Common myeloid progenitor, CD34-positive (primary cell): ENCODE measurements around the gene AEBP1.

Source experiments
- CTCF ChIA-PET: fragments of 350-600 bp; sonication (Branson Sonifier 250); formaldehyde crosslinking; loops from one replicate; lab custom pipeline; 2021; ENCODE audit warnings: antibody characterized with exemption; lab: Charles Lee
- POLR2A ChIA-PET: fragments of 350-600 bp; sonication (Branson Sonifier 250); formaldehyde crosslinking; loops from one replicate; lab custom pipeline; 2021; ENCODE audit warnings: antibody characterized with exemption; lab: Charles Lee
- DNase-seq, 3 donors: peaks; one replicate each; pipeline versions ENCODE4 v3.0.0 to v3.0.0-alpha.2; 2013
- H3K27ac ChIP-seq, 2 experiments: 1 replicate in 1 of 2; 2 replicates in 1 of 2; pipeline ENCODE4 v1.7.0; 2013; ENCODE audit warnings: inconsistent platforms in 2 of 2, low read length in 2 of 2, mild to moderate bottlenecking in 2 of 2, low read depth in 1 of 2, moderate library complexity in 1 of 2; ENCODE audit not compliant: severe bottlenecking in 2 of 2, insufficient read depth in 1 of 2, poor library complexity in 1 of 2
- H3K27me3 ChIP-seq, 5 experiments: replicated peaks in 2 of 5; 1 replicate in 3 of 5; 2 replicates in 2 of 5; pipeline versions ENCODE4 v1.6.1 to v1.7.0; 2013; ENCODE audit warnings: low read length in 4 of 5, mild to moderate bottlenecking in 2 of 5, moderate library complexity in 2 of 5, inconsistent platforms in 1 of 5; ENCODE audit not compliant: insufficient read depth in 5 of 5, control insufficient read depth in 4 of 5
- H3K36me3 ChIP-seq, 4 experiments: 1 replicate in 2 of 4; 2 replicates in 2 of 4; pipeline versions ENCODE4 v1.6.1 to v1.7.0; 2013; ENCODE audit warnings: low read length in 3 of 4, control low read depth in 1 of 4, mild to moderate bottlenecking in 1 of 4; ENCODE audit not compliant: control insufficient read depth in 4 of 4, insufficient read depth in 4 of 4
- H3K4me1 ChIP-seq, 4 experiments: 1 replicate in 3 of 4; 2 replicates in 1 of 4; pipeline versions ENCODE4 v1.6.1 to v1.7.1; 2013; ENCODE audit warnings: low read length in 3 of 4, mild to moderate bottlenecking in 3 of 4, control low read depth in 1 of 4, inconsistent platforms in 1 of 4, moderate library complexity in 1 of 4; ENCODE audit not compliant: control insufficient read depth in 4 of 4, insufficient read depth in 4 of 4; ENCODE audit errors: control extremely low read depth in 1 of 4
- H3K4me3 ChIP-seq, 7 experiments: 1 replicate in 4 of 7; 2 replicates in 3 of 7; pipeline versions ENCODE4 v1.5.1 to v1.7.0; 2013; ENCODE audit warnings: mild to moderate bottlenecking in 7 of 7, low read length in 6 of 7, moderate library complexity in 6 of 7, inconsistent platforms in 2 of 7, low read depth in 2 of 7, control low read depth in 1 of 7; ENCODE audit not compliant: insufficient read depth in 4 of 7, control insufficient read depth in 1 of 7; ENCODE audit errors: extremely low read depth in 1 of 7
- H3K9me3 ChIP-seq, 5 experiments: 1 replicate in 4 of 5; 2 replicates in 1 of 5; pipeline versions ENCODE4 v1.6.1 to v1.7.1; 2013; ENCODE audit warnings: low read length in 4 of 5, mild to moderate bottlenecking in 2 of 5, inconsistent platforms in 1 of 5, low read depth in 1 of 5, moderate library complexity in 1 of 5; ENCODE audit not compliant: control insufficient read depth in 4 of 5, insufficient read depth in 2 of 5; ENCODE audit errors: control extremely low read depth in 1 of 5
- WGBS: methylation state at CpG from one replicate; pipeline ENCODE4 v1.1.5; 2013; ENCODE audit not compliant: insufficient coverage; 5-methylcytosine and 5-hydroxymethylcytosine counted together

The AEBP1 gene

DNA sequence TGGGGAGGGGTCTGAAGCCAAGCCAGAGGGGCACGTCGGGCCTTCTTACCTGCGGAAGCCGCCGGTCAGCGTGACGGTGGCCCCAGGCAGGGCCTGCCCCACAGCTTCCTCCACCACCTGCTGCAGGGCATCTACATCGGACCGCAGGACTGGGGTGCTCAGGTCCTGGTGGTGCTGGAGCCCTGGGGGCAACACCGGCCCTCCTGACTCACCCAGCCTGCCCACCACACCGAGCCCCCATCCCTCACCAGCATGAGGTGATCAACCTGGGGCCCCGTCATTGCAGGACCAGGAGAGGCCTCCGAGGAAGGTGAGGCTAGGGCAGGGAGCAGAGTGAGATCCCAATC, 29.8 kb upstream of the AEBP1 start:
- CTCF ChIA-PET = interaction anchor here (0.5 to 1.7 kb wide), 3 partner anchors 13 to 30 kb away, joined by 3 to 5 read pairs (median 4); partner anchors contain the start of gene AEBP1
- H3K9me3 ChIP-seq = no peaks in the 10 kb centered on the region
- peak overlapping the region; percentile 75 to 90 for H3K27ac ChIP-seq
- 29% methylated on average over 13 of the region's 13 CpGs for WGBS
- peak overlapping the region in 3 of 7 experiments; percentile 39 to 68 (median 46) for H3K4me3 ChIP-seq
- no peak for DNase-seq
- no peaks in the 10 kb centered on the region for H3K27me3 ChIP-seq
- H3K36me3 ChIP-seq = peaks cover 5 to 68% (median 42%) of the 10 kb centered on the region in 4 experiments
- POLR2A ChIA-PET = interaction anchor here (1.1 kb wide), 1 partner anchor 50 kb away, joined by 3 read pairs; no protein-coding TSS in a partner anchor
- H3K4me1 ChIP-seq = peaks cover 0 to 23% (median 19%) of the 10 kb centered on the region in 4 experiments

DNA sequence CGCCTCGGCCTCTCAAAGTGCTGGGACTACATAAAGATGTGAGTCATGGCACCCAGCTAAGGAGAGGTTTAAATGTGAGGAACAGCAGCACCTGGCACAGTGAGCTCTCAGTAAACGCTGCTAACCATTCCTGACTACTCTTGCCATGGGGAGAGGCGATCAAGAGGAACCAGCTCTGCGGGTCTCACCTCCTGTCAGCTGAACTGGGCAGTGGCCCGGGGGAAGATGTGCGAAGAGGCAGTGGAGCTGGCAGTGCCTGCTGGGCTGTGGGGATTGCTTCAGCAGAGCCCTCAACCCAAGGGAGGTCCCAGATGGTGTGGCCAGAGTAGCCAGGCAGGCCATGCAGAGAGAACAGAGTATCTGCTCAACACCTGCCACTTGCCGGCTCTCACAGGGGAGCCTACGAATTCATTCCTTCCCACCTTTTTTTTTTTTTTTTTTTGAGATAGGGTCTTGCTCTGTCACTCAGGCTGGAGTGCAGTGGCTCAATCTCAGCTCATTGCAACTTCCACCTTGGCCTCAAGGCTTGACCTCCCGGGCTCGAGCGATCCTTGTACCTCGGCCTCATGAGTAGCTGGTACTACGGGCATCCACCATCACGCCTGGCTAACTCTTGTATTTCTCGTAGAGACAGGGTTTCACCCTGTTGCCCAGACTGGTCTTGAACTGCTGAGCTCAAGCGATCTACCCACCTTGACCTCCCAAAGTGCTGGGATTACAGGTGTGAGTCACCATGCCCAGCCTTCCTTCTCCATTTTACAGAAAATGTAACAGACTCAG, 28.7 kb upstream of the AEBP1 start:
- Histone ChIP-seq H3K9me3 (no peaks in the 10 kb centered on the region), H3K4me3 (no peak overlapping the region), H3K27me3 (no peaks in the 10 kb centered on the region), H3K36me3 (peaks cover 5 to 79% (median 48%) of the 10 kb centered on the region in 4 experiments), H3K4me1 (peaks cover 0 to 23% (median 19%) of the 10 kb centered on the region in 4 experiments), H3K27ac (peak overlapping the region in 1 of 2 experiments; percentile 9)
- WGBS = 97% methylated on average over 15 of the region's 17 CpGs
- DNase-seq = no peak
- CTCF ChIA-PET = interaction anchor here (0.8 to 1.7 kb wide), 5 partner anchors 8 to 63 kb away, joined by 3 to 5 read pairs (median 4); no protein-coding TSS in a partner anchor
- POLR2A ChIA-PET = no interaction called here

DNA sequence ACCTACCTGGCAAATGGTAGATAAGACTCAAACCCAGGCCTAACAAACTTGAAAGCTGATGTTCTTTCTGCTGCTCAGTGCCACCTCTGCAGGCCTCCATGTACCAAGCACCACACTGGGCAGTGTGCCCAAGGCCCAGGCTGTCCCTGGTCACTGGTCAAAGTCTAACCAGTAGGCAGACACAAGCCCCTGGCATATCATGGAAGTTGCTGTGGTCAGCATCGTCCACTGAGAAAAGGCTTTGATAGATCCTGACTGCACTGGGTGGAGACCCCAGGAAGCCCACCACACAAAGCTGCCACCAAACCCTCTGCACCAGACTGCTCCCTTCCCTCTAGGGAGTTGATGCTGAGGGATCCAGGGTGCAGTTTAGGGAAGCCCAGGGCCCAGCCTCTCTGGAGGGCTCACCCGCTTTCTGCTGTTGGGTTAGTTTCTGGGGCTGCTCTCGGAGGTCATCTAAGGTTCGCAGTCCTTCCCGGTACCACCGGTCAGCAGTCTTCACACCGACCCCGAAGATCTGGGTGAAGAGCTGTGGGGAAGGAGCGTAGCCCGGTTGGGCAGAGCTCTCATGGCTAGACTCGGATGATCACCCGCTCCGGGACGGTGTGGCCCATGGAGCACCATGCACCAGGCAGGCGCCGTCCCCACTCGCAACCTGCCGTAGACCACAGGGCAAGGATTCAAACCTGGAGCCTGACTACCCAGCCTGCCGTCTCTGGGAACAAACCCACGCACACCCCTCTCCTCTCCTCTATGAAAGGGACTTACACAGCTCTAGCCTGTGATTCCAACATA, 27.8 kb upstream of the AEBP1 start:
- no peaks in the 10 kb centered on the region for H3K9me3 ChIP-seq
- H3K27ac ChIP-seq = peak overlapping the region in 1 of 2 experiments; percentile 9
- H3K4me3 ChIP-seq = no peak overlapping the region
- H3K27me3 ChIP-seq = no peaks in the 10 kb centered on the region
- H3K4me1 ChIP-seq = peaks cover 3 to 29% (median 25%) of the 10 kb centered on the region in 4 experiments
- WGBS = 97% methylated on average over 14 of the region's 20 CpGs
- ChIA-PET CTCF (interaction anchor here (1.4 to 1.7 kb wide), 3 partner anchors 10 to 62 kb away, joined by 4 to 5 read pairs (median 5); no protein-coding TSS in a partner anchor), POLR2A (no interaction called here)
- H3K36me3 ChIP-seq = peaks cover 5 to 85% (median 49%) of the 10 kb centered on the region in 4 experiments
- no peak for DNase-seq

DNA sequence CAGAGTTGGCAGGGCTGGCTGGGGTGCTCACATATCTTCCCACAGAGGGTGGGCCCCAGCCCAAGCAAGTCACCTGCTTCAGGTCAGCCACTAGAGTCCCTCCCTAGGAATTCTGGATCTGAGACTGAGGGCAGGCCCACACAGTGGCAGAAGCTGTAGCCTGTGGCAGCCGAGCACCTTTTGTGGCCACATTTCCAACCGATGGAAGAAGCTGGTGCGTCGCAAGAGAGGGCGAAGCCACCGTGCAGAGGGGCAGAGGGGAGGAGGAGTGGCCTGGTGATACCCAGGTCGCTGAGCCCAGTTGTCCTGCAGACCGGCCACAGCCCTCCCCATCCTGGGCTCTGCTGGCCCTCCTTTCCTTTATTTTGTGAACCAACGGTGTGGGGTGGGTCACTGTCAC, 27.1 kb upstream of the AEBP1 start:
- Histone ChIP-seq H3K27me3 (no peaks in the 10 kb centered on the region), H3K4me3 (no peak overlapping the region), H3K4me1 (peaks cover 3 to 35% (median 30%) of the 10 kb centered on the region in 4 experiments), H3K9me3 (no peaks in the 10 kb centered on the region), H3K36me3 (peaks cover 5 to 81% (median 49%) of the 10 kb centered on the region in 4 experiments), H3K27ac (no peak overlapping the region)
- WGBS = no CpG with 5 or more reads among the region's 9 CpGs
- ChIA-PET CTCF (interaction anchor here (1.5 kb wide), 1 partner anchor 11 kb away, joined by 5 read pairs; no protein-coding TSS in a partner anchor), POLR2A (no interaction called here)
- no peak for DNase-seq

DNA sequence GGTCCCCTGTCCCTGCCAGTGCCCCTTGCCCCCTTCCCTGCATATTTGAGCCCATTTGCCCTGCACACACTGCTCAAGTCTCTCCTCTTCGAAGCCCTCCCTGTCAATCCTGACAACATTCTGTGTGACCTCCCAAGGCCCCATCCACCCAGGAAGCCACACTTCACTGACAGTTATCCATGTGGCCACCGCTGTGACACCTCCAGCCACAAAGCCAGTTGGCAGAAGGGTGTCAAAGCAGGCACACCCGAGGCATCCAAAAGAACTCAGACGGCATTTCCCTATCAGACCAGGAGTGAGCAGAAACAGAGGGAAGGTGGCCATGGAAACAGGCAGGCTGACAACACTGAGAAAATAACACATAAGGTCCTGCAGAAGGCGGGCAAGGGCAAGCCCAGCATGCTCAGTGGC, 26.5 kb upstream of the AEBP1 start:
- H3K27ac ChIP-seq = no peak overlapping the region
- POLR2A ChIA-PET = no interaction called here

DNA sequence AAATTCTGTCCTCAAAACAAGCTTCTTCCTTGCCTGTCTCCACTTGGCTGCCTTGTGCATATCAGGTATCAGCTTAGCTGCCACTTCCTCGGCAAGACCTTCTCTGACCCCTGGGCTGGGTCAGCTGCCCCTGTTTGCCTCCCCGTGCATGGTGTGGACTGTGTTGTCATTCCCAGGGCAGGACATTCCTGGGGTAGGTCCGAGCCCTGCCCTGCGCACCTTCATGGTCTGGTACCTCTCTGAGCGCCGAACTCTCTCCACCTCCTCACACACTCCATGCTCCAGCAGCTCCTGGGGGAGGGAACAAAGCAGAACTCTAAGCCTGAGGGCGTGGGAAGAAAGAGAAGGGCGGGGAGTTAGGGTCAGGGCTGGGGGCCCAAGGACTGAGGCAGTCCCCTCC, 25.6 kb upstream of the AEBP1 start:
- Histone ChIP-seq H3K36me3 (peaks cover 5 to 68% (median 43%) of the 10 kb centered on the region in 4 experiments), H3K4me1 (peaks cover 3 to 35% (median 26%) of the 10 kb centered on the region in 4 experiments), H3K9me3 (no peaks in the 10 kb centered on the region), H3K27ac (no peak overlapping the region), H3K27me3 (no peaks in the 10 kb centered on the region), H3K4me3 (no peak overlapping the region)
- DNase-seq = no peak
- ChIA-PET CTCF (interaction anchor here (0.9 kb wide), 1 partner anchor 13 kb away, joined by 3 read pairs; no protein-coding TSS in a partner anchor), POLR2A (no interaction called here)
- WGBS = 100% methylated on average over 6 of the region's 8 CpGs

More for the DNA sequence above, 26.5 kb upstream of the AEBP1 start:
- WGBS = 93% methylated on average over 4 of the region's 5 CpGs
- Histone ChIP-seq H3K36me3 (peaks cover 5 to 76% (median 49%) of the 10 kb centered on the region in 4 experiments), H3K4me1 (peaks cover 3 to 31% (median 27%) of the 10 kb centered on the region in 4 experiments), H3K4me3 (no peak overlapping the region), H3K27me3 (no peaks in the 10 kb centered on the region), H3K9me3 (no peaks in the 10 kb centered on the region)
- no peak for DNase-seq
- CTCF ChIA-PET = interaction anchor here (0.9 kb wide), 1 partner anchor 13 kb away, joined by 3 read pairs; no protein-coding TSS in a partner anchor
